HG02938 (cell line): Measurements from ENCODE around the gene RNF141.

Experiments
- ATAC-seq: cut with Tn5 transposase; IDR thresholded peaks from one replicate; pipeline ENCODE4 v1.9.1; 2021; ENCODE audit warnings: mild to moderate bottlenecking, moderate library complexity; ENCODE audit not compliant: unreplicated experiment

RNF141 gene

GRCh38 chr11:10540915-10541560 is at the start of gene RNF141:
Gene RNF141 (minus strand): TSS chr11:10541187. CDS start chr11:10534158, 7,029 bp downstream.
- ATAC-seq, result peak; percentile 96

- ATAC-seq, result no peak
These were observed 49.4 kb upstream of the RNF141 start for GRCh38 chr11:10590218-10590915.

GRCh38 chr11:10588904-10589303 is 47.9 kb upstream of the RNF141 start:
- ATAC-seq, result no peak

- ATAC-seq, result no peak
These were observed 47.0 kb upstream of the RNF141 start for GRCh38 chr11:10587995-10588394.

GRCh38 chr11:10587388-10587787 is 46.4 kb upstream of the RNF141 start:
- no peak for ATAC-seq

GRCh38 chr11:10584071-10584501 is 43.1 kb upstream of the RNF141 start:
- no peak for ATAC-seq

- ATAC-seq, result no peak
These were observed 40.6 kb upstream of the RNF141 start for GRCh38 chr11:10581481-10582019.

- ATAC-seq, result no peak
These were observed 39.6 kb upstream of the RNF141 start for GRCh38 chr11:10580623-10581022.

GRCh38 chr11:10579700-10580099 is 38.7 kb upstream of the RNF141 start:
- no peak for ATAC-seq

- no peak for ATAC-seq
These were observed 35.0 kb upstream of the RNF141 start for GRCh38 chr11:10576035-10576398.

GRCh38 chr11:10575346-10576034 is 34.5 kb upstream of the RNF141 start:
- no peak for ATAC-seq

GRCh38 chr11:10573556-10573955 is 32.6 kb upstream of the RNF141 start:
- no peak for ATAC-seq

- ATAC-seq, result no peak
These were observed 32.0 kb upstream of the RNF141 start for GRCh38 chr11:10573028-10573427.

GRCh38 chr11:10572533-10572932 is 31.5 kb upstream of the RNF141 start:
- no peak for ATAC-seq

GRCh38 chr11:10568486-10568941 is 27.5 kb upstream of the RNF141 start, which contains the start of gene LYVE1:
Gene LYVE1 (minus strand): TSS chr11:10568665. CDS start chr11:10568532, 133 bp downstream.
- no peak for ATAC-seq

GRCh38 chr11:10567446-10567845 is 26.5 kb upstream of the RNF141 start:
- ATAC-seq, result no peak

- ATAC-seq, result no peak
These were observed 25.4 kb upstream of the RNF141 start for GRCh38 chr11:10566257-10566957.

GRCh38 chr11:10565493-10565892 is 24.5 kb upstream of the RNF141 start:
- ATAC-seq, result no peak

- ATAC-seq, result no peak
These were observed 23.8 kb upstream of the RNF141 start for GRCh38 chr11:10564696-10565318.

GRCh38 chr11:10564030-10564429 is 23.0 kb upstream of the RNF141 start:
- ATAC-seq, result no peak
